ENCODE measurements around the gene CCDC141. TPM values are rescaled to one million over a fixed set of nuclear protein-coding genes. Genes with fewer than 3 reads are reported as not detected.
A peak's percentile ranks its signal among the peaks of the same experiment; 100 is the strongest.

The CCDC141 gene
- total and polyA plus RNA-seq, 8 donors = 0.66 to 11.3 (median 5.4) TPM

GRCh38 chr2:178915423-178916173 lies 134.3 kb downstream of the CCDC141 start:
- H3K36me3 ChIP-seq = no peaks in the 10 kb centered on the region
- peaks cover 10 to 15% (median 11%) of the 10 kb centered on the region in 3 donors for H3K4me1 ChIP-seq
- 39 to 45% methylated on average over 2 of the region's 2 CpGs for WGBS, 2 donors
- TF ChIP-seq CTCF (IDR thresholded peaks at IDR 0.05) = no peak
- intact Hi-C loops (cut with DNase I) = loop anchor here in 1 of 3 donors (5.0 kb wide), 1 partner anchor 118 kb away; no protein-coding TSS in a partner anchor
- no peak overlapping the region for H3K27ac ChIP-seq
- H3K27me3 ChIP-seq = no peaks in the 10 kb centered on the region
- ATAC-seq = no peak
- no peaks in the 10 kb centered on the region for H3K9me3 ChIP-seq
- DNase-seq = no peak
- peak; percentile 47 for FAIRE-seq
- H3K4me3 ChIP-seq = no peak overlapping the region

- peak; percentile 48 to 64 (median 60) for TF ChIP-seq CTCF (IDR thresholded peaks at IDR 0.05)
- DNase-seq = peak; percentile 70 to 85 (median 81)
- Histone ChIP-seq H3K36me3 (no peaks in the 10 kb centered on the region), H3K4me3 (no peak overlapping the region), H3K27me3 (no peaks in the 10 kb centered on the region), H3K4me1 (peaks cover 18 to 19% (median 18%) of the 10 kb centered on the region in 3 donors), H3K9me3 (no peaks in the 10 kb centered on the region), H3K27ac (no peak overlapping the region)
- ATAC-seq = peak; percentile 79 to 98 (median 96)
- 32 to 33% methylated on average over 4 of the region's 4 CpGs for WGBS, 2 donors
- FAIRE-seq = peak; percentile 78
- intact Hi-C loops (cut with DNase I) = no loop called here
Observed at GRCh38 chr2:178914259-178914849, 135.6 kb downstream of the CCDC141 start.

GRCh38 chr2:178913049-178913441 lies 136.9 kb downstream of the CCDC141 start:
- peaks cover 18 to 19% (median 18%) of the 10 kb centered on the region in 3 donors for H3K4me1 ChIP-seq
- H3K9me3 ChIP-seq = no peaks in the 10 kb centered on the region
- TF ChIP-seq CTCF (IDR thresholded peaks at IDR 0.05) = no peak
- H3K27ac ChIP-seq = no peak overlapping the region
- 95 to 97% methylated on average over 1 of the region's 1 CpG for WGBS, 2 donors
- H3K4me3 ChIP-seq = no peak overlapping the region
- no peaks in the 10 kb centered on the region for H3K36me3 ChIP-seq
- no peaks in the 10 kb centered on the region for H3K27me3 ChIP-seq
- no peak for DNase-seq
- peak in 1 of 4 donors; percentile 15 for ATAC-seq
- FAIRE-seq = no peak
- intact Hi-C loops (cut with DNase I) = no loop called here

- H3K27me3 ChIP-seq = no peaks in the 10 kb centered on the region
- no peaks in the 10 kb centered on the region for H3K9me3 ChIP-seq
- 91 to 92% methylated on average over 2 of the region's 2 CpGs for WGBS, 2 donors
- DNase-seq = no peak
- no peak for FAIRE-seq
- intact Hi-C loops (cut with DNase I) = no loop called here
- no peaks in the 10 kb centered on the region for H3K36me3 ChIP-seq
- no peak overlapping the region for H3K27ac ChIP-seq
- H3K4me1 ChIP-seq = peaks cover 18 to 19% (median 18%) of the 10 kb centered on the region in 3 donors
- no peak for ATAC-seq
- TF ChIP-seq CTCF (IDR thresholded peaks at IDR 0.05) = no peak
- no peak overlapping the region for H3K4me3 ChIP-seq
Observed at GRCh38 chr2:178912416-178913048, 137.4 kb downstream of the CCDC141 start.
